Suprapubic skin (tissue), 4 donors: ENCODE data around the gene PLCB1. TPM values are rescaled to one million over a fixed set of nuclear protein-coding genes. Genes with fewer than 3 reads are reported as not detected.
"Not testable (repeated sequence)": the region's sequence is repeated elsewhere in the genome, so short reads cannot be mapped to it uniquely, and the experiment has no call there.

Experiments used
- DNase-seq, 2 donors: peaks; one replicate each; pipeline ENCODE4 v3.0.0-alpha.2; 2019; ENCODE audit warnings: low spot score in 2 of 2
- H3K27ac ChIP-seq: fragments of 200-600 bp; sonication (generic); one replicate; pipeline ENCODE4 v1.5.1; 2019
- H3K27me3 ChIP-seq: fragments of 200-600 bp; sonication (generic); one replicate; pipeline ENCODE4 v1.5.1; 2019
- H3K36me3 ChIP-seq: fragments of 200-600 bp; sonication (generic); one replicate; pipeline ENCODE4 v1.5.1; 2019
- H3K4me1 ChIP-seq: fragments of 200-600 bp; sonication (generic); one replicate; pipeline ENCODE4 v1.5.1; 2019
- H3K4me3 ChIP-seq: fragments of 200-600 bp; sonication (generic); one replicate; pipeline ENCODE4 v1.5.1; 2019; ENCODE audit warnings: mild to moderate bottlenecking
- H3K9me3 ChIP-seq: fragments of 200-600 bp; sonication (generic); one replicate; pipeline ENCODE4 v1.5.1; 2019
- EP300 ChIP-seq: sonication (generic); formaldehyde crosslinking; IDR thresholded peaks from one replicate; pipeline ENCODE4 v1.6.1; 2017; ENCODE audit warnings: antibody characterized with exemption
- POLR2A ChIP-seq, 2 donors: fragments of 450-650 bp; IDR thresholded peaks; one replicate each; pipeline ENCODE4 v1.6.1; 2017; ENCODE audit warnings: antibody characterized with exemption in 2 of 2, mild to moderate bottlenecking in 2 of 2, moderate library complexity in 2 of 2
- POLR2AphosphoS5 ChIP-seq, 3 donors: sonication (generic); formaldehyde crosslinking; IDR thresholded peaks; one replicate each; pipeline ENCODE4 v1.6.1; 2017; ENCODE audit warnings: antibody characterized with exemption in 3 of 3
- WGBS: methylation state at CpG from one replicate; pipeline ENCODE4 v1.1.5; 2018; 5-methylcytosine and 5-hydroxymethylcytosine counted together
- total RNA-seq, 4 donors: library from RNA; depleted of rRNA; stranded (reverse); fragments of >200 nt; gene quantifications; one replicate each; pipeline ENCODE4 v1.1.0, GENCODE V29; 2016
- TF ChIP-seq, protein P1 (sequence below), 2 donors: fragments of 200-600 bp in 1 of 2; fragments of 450-650 bp in 1 of 2; sonication (generic) in 1 of 2; IDR thresholded peaks; one replicate each; pipeline ENCODE4 v1.5.1; 2016 to 2019; ENCODE audit warnings: antibody characterized with exemption in 2 of 2, mild to moderate bottlenecking in 1 of 2, moderate library complexity in 1 of 2

Gene PLCB1
- total RNA-seq, 4 donors from 2014 or later: 3.9 to 15.6 (median 6.7) TPM

- no peak for DNase-seq
- H3K36me3 ChIP-seq: no peaks in the 10 kb centered on the region
- 64% methylated on average over 5 of the region's 5 CpGs for WGBS
- peaks cover 13% of the 10 kb centered on the region for H3K4me1 ChIP-seq
- H3K27me3 ChIP-seq: no peaks in the 10 kb centered on the region
- H3K9me3 ChIP-seq: no peaks in the 10 kb centered on the region
- no peak overlapping the region for H3K27ac ChIP-seq
- TF ChIP-seq, protein P1, sequence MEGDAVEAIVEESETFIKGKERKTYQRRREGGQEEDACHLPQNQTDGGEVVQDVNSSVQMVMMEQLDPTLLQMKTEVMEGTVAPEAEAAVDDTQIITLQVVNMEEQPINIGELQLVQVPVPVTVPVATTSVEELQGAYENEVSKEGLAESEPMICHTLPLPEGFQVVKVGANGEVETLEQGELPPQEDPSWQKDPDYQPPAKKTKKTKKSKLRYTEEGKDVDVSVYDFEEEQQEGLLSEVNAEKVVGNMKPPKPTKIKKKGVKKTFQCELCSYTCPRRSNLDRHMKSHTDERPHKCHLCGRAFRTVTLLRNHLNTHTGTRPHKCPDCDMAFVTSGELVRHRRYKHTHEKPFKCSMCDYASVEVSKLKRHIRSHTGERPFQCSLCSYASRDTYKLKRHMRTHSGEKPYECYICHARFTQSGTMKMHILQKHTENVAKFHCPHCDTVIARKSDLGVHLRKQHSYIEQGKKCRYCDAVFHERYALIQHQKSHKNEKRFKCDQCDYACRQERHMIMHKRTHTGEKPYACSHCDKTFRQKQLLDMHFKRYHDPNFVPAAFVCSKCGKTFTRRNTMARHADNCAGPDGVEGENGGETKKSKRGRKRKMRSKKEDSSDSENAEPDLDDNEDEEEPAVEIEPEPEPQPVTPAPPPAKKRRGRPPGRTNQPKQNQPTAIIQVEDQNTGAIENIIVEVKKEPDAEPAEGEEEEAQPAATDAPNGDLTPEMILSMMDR (IDR thresholded peaks at IDR 0.05): no peak
- TF ChIP-seq POLR2A (IDR thresholded peaks at IDR 0.05): no peak
- TF ChIP-seq POLR2AphosphoS5 (IDR thresholded peaks at IDR 0.05): no peak
- no peak for TF ChIP-seq EP300
- H3K4me3 ChIP-seq: no peak overlapping the region
Measured at GRCh38 chr20:8344631-8345030, 212.6 kb downstream of the PLCB1 start.

- WGBS: 55% methylated on average over 1 of the region's 1 CpG
- DNase-seq: no peak
- TF ChIP-seq POLR2A (IDR thresholded peaks at IDR 0.05): no peak
- no peak for TF ChIP-seq POLR2AphosphoS5 (IDR thresholded peaks at IDR 0.05)
- TF ChIP-seq, protein P1 (IDR thresholded peaks at IDR 0.05): no peak
- no peak for TF ChIP-seq EP300
Measured at GRCh38 chr20:8346700-8347270, 214.7 kb downstream of the PLCB1 start.

DNA sequence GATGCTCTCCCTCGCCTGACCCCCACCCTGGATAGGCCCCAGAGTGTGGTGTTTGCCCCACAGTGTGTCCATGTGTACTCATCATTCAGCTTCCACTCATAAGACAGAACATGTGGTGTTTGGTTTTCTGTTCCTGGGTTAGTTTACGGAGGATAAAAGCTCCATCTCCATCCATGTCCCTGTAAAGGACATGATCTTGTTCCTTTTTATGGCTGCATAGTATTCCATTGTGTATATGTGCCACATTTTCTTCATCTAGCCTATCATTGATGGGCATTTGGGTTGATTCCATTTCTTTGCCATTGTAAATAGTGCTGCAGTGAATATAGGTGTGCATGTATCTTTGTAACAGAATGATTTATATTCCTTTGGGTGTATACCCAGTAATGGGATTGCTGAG, 218.2 kb downstream of the PLCB1 start:
- not testable (repeated sequence) for H3K9me3 ChIP-seq, H3K27ac ChIP-seq, H3K36me3 ChIP-seq, H3K4me1 ChIP-seq, H3K27me3 ChIP-seq, DNase-seq, H3K4me3 ChIP-seq
- WGBS: 83% methylated on average over 2 of the region's 2 CpGs

More at GRCh38 chr20:8346700-8347270, 214.7 kb downstream of the PLCB1 start:
- no peak overlapping the region for H3K27ac ChIP-seq
- no peaks in the 10 kb centered on the region for H3K36me3 ChIP-seq
- peaks cover 13% of the 10 kb centered on the region for H3K4me1 ChIP-seq
- no peaks in the 10 kb centered on the region for H3K9me3 ChIP-seq
- no peaks in the 10 kb centered on the region for H3K27me3 ChIP-seq
- no peak overlapping the region for H3K4me3 ChIP-seq

DNA sequence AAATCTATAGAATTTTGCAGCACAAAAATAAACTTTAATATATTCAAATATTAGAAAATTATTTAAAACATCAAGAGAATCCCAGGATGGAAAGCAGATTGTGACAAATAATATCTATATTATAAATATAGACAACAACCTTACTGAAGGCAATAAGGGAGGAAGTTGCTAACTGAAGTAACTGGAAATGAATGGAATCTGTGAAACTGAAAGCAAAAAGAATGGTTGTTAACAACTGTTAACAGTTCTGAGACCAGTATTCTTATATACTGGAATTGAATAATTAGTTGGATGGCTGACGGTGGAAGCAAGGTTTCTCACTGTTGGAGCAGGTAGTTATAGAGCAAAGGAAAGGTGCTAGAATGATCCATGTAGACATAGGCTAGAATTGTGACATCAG, 220.4 kb downstream of the PLCB1 start:
- Histone ChIP-seq H3K36me3 (no peaks in the 10 kb centered on the region), H3K4me1 (peaks cover 4% of the 10 kb centered on the region), H3K27me3 (no peaks in the 10 kb centered on the region), H3K9me3 (no peaks in the 10 kb centered on the region), H3K4me3 (no peak overlapping the region), H3K27ac (no peak overlapping the region)
- 88% methylated on average over 1 of the region's 1 CpG for WGBS
- DNase-seq: no peak
- no peak for TF ChIP-seq EP300
- TF ChIP-seq, protein P1 (IDR thresholded peaks at IDR 0.05): no peak
- TF ChIP-seq POLR2AphosphoS5 (IDR thresholded peaks at IDR 0.05): no peak
- no peak for TF ChIP-seq POLR2A (IDR thresholded peaks at IDR 0.05)

DNA sequence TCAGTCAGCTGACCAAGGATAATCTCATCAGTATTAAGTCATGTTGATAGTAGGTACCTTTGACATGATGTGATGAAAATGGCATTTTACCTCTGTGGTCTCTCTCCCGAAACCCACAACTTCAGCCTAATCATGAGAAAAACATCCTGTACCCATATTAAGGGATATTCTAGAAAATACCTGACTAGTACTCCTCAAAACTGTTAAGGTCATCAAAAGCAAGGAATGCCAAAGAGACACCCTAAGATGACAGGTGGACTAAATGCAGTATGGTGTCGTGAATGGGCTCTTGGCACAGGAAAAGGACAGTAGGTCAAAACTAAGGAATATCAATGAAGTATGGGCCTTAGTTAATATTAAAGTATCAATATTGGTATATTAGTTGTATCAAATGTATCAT, 221.4 kb downstream of the PLCB1 start:
- Histone ChIP-seq H3K27me3 (no peaks in the 10 kb centered on the region), H3K4me3 (no peak overlapping the region), H3K27ac (no peak overlapping the region), H3K4me1 (peaks cover 4% of the 10 kb centered on the region), H3K9me3 (no peaks in the 10 kb centered on the region), H3K36me3 (no peaks in the 10 kb centered on the region)
- no peak for DNase-seq
- no peak for TF ChIP-seq POLR2AphosphoS5 (IDR thresholded peaks at IDR 0.05)
- TF ChIP-seq POLR2A (IDR thresholded peaks at IDR 0.05): no peak
- no peak for TF ChIP-seq EP300
- TF ChIP-seq, protein P1 (IDR thresholded peaks at IDR 0.05): no peak
- WGBS: 83% methylated on average over 2 of the region's 2 CpGs

DNA sequence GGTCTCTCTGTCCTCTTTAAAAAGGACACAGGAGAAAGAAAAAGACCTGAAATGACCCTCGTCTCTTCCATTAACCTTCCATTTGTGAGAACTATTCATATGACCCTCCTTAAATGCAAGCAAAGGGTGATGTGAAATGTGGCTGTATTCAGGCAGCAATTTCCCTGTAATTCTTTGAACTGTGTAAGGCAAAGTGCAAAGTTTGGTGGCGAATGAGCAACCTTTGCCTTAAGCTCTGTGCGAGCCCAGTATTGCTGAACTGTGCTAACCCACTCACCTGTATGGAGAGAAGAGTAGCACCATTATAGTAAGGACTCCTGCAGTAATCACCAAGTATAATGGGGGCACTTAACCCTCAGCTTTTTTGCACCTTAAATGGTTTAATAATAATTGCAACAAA, 223.4 kb downstream of the PLCB1 start:
- WGBS: 96% methylated on average over 3 of the region's 3 CpGs
- Histone ChIP-seq H3K4me3 (no peak overlapping the region), H3K36me3 (no peaks in the 10 kb centered on the region), H3K4me1 (peaks cover 4% of the 10 kb centered on the region), H3K27me3 (no peaks in the 10 kb centered on the region), H3K27ac (no peak overlapping the region), H3K9me3 (no peaks in the 10 kb centered on the region)
- TF ChIP-seq POLR2AphosphoS5 (IDR thresholded peaks at IDR 0.05) (no peak), POLR2A (IDR thresholded peaks at IDR 0.05) (no peak), EP300 (no peak)
- TF ChIP-seq, protein P1 (IDR thresholded peaks at IDR 0.05): no peak
- no peak for DNase-seq
